Measurements from ENCODE around the gene ABCD1.

The ABCD1 gene

GRCh38 chrX:153792368-153792767 lies 67.7 kb downstream of the ABCD1 start:
- H3K27ac ChIP-seq: peak overlapping the region; percentile 95
- TF ChIP-seq ZFX (IDR thresholded peaks at IDR 0.05) (no peak), CTCF (conservative IDR thresholded peaks at IDR 0.05) (no peak)

- no peak for TF ChIP-seq ZFX (IDR thresholded peaks at IDR 0.05)
- TF ChIP-seq CTCF (conservative IDR thresholded peaks at IDR 0.05): no peak
- H3K27ac ChIP-seq: peak overlapping the region; percentile 95
Measured at GRCh38 chrX:153793291-153793690, 68.6 kb downstream of the ABCD1 start.
